NK-92 treated with Interleukin-12 subunit alpha and Interleukin-12 subunit beta, amount 100 ng/mL, for 24 hours (cell line): ENCODE measurements around the gene INSM1.

Experiments
- DNase-seq: peaks from one replicate; lab custom pipeline; 2025; lab: John Stamatoyannopoulos, UW

The INSM1 gene

GRCh38 chr20:20393207-20394120 lies 25.6 kb downstream of the INSM1 start:
- no peak for DNase-seq

- no peak for DNase-seq
These were observed 27.2 kb downstream of the INSM1 start for GRCh38 chr20:20395087-20395486.

GRCh38 chr20:20395903-20396568 lies 28.1 kb downstream of the INSM1 start:
- no peak for DNase-seq

- no peak for DNase-seq
These were observed 28.9 kb downstream of the INSM1 start for GRCh38 chr20:20396794-20397193.

GRCh38 chr20:20398123-20398522 lies 30.2 kb downstream of the INSM1 start:
- DNase-seq: no peak

- DNase-seq: no peak
These were observed 31.9 kb downstream of the INSM1 start for GRCh38 chr20:20399531-20400500.

- no peak for DNase-seq
These were observed 34.1 kb downstream of the INSM1 start for GRCh38 chr20:20401991-20402390.

GRCh38 chr20:20404633-20405032 lies 36.7 kb downstream of the INSM1 start:
- DNase-seq: no peak

GRCh38 chr20:20405623-20406022 lies 37.7 kb downstream of the INSM1 start:
- DNase-seq: no peak

- DNase-seq: no peak
These were observed 38.4 kb downstream of the INSM1 start for GRCh38 chr20:20406306-20406705.

GRCh38 chr20:20407891-20408805 lies 40.2 kb downstream of the INSM1 start:
- DNase-seq: no peak

- no peak for DNase-seq
These were observed 41.4 kb downstream of the INSM1 start for GRCh38 chr20:20409331-20409730.

GRCh38 chr20:20410678-20411077 lies 42.8 kb downstream of the INSM1 start:
- no peak for DNase-seq

GRCh38 chr20:20411402-20411801 lies 43.5 kb downstream of the INSM1 start:
- no peak for DNase-seq

GRCh38 chr20:20411836-20412235 lies 43.9 kb downstream of the INSM1 start:
- DNase-seq: no peak

- DNase-seq: no peak
These were observed 44.8 kb downstream of the INSM1 start for GRCh38 chr20:20412750-20413149.

- DNase-seq: no peak
These were observed 45.9 kb downstream of the INSM1 start for GRCh38 chr20:20413810-20414281.

GRCh38 chr20:20414640-20415220 lies 46.8 kb downstream of the INSM1 start:
- DNase-seq: no peak

GRCh38 chr20:20415321-20415720 lies 47.4 kb downstream of the INSM1 start:
- DNase-seq: no peak

GRCh38 chr20:20417876-20418676 lies 50.2 kb downstream of the INSM1 start:
- DNase-seq: no peak
